Measurements from ENCODE around the gene KLK13. TPM values are rescaled to one million over a fixed set of nuclear protein-coding genes. Genes with fewer than 3 reads are reported as not detected.

The KLK13 gene
- not detected for total RNA-seq

- Histone ChIP-seq H3K4me1 (ENCODE audit: insufficient read depth, low read length) (no peaks in the 10 kb centered on the region), H3K9me3 (ENCODE audit: low read depth, low read length) (no peaks in the 10 kb centered on the region), H3K27me3 (ENCODE audit: insufficient read depth, low read length) (peaks cover 17% of the 10 kb centered on the region), H3K4me3 (ENCODE audit: low read length) (no peak within 1 kb of the TSS)
Measured at GRCh38 chr19:51064534-51065220, at the start of gene KLK13. Gene KLK13, minus strand, starts transcription at chr19:51065092. Its CDS starts 25 bp downstream, at chr19:51065067.

DNA sequence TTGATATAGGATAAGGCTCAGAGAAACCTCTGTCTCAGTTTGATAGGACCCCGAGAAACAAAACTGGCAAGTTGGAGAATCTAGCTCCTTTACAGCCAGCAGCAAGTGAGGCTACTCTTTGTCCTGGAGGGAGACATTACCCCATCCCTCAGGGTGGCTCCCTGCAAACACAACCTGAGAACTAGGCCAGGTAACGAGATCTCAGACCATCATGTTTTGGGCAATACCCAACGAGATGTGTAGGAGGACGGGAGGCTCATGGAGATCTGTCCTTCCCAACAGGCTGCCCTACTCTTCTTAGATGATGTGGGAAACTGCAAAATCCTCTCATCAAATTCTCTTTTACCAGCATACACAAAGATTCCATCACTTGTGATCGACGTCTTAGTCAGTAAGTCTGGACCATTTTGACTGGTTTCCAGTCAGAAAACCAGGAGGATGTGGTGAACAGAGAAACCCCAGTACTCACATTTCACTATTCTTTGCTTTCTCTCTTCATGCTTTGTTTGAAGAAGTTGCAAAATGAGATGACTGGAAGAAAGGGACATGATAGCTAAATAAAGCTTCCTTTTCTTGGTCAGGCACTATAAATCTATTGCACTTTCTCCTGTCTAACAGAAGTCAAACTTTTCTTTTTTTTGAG, 49.3 kb upstream of the KLK13 start:
- Histone ChIP-seq H3K9me3 (ENCODE audit: low read depth, low read length) (no peaks in the 10 kb centered on the region), H3K4me1 (ENCODE audit: insufficient read depth, low read length) (peaks cover 51% of the 10 kb centered on the region), H3K4me3 (ENCODE audit: low read length) (no peak overlapping the region), H3K27me3 (ENCODE audit: insufficient read depth, low read length) (no peaks in the 10 kb centered on the region)

DNA sequence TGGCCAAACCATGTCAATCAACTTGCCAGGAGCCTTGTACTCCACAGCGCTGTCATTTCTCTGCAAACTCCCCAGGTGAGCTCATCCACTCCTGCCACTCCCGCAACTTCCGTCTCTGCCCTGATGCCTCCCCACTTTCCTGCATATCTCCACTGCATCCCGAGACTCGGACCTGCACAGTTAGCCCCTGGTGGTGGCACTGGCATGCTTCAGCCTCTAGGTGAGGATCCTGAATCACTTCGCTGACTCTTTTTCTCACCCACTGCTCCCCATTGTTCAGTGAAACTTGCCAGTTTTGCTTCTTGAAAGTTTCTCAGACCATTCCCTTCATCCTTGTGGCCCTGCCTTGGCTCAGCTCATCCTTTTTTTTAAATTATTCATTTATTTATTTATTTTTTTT, 46.7 kb upstream of the KLK13 start:
- H3K27me3 ChIP-seq (ENCODE audit: insufficient read depth, low read length) = no peaks in the 10 kb centered on the region
- no peaks in the 10 kb centered on the region for H3K9me3 ChIP-seq (ENCODE audit: low read depth, low read length)
- peaks cover 63% of the 10 kb centered on the region for H3K4me1 ChIP-seq (ENCODE audit: insufficient read depth, low read length)
- no peak overlapping the region for H3K4me3 ChIP-seq (ENCODE audit: low read length)

GRCh38 chr19:51110666-51110971, 45.7 kb upstream of the KLK13 start:
- peaks cover 56% of the 10 kb centered on the region for H3K4me1 ChIP-seq (ENCODE audit: insufficient read depth, low read length)
- H3K27me3 ChIP-seq (ENCODE audit: insufficient read depth, low read length) = no peaks in the 10 kb centered on the region
- no peaks in the 10 kb centered on the region for H3K9me3 ChIP-seq (ENCODE audit: low read depth, low read length)
- no peak overlapping the region for H3K4me3 ChIP-seq (ENCODE audit: low read length)

- no peaks in the 10 kb centered on the region for H3K27me3 ChIP-seq (ENCODE audit: insufficient read depth, low read length)
- H3K4me3 ChIP-seq (ENCODE audit: low read length) = peak overlapping the region; percentile 61
- no peaks in the 10 kb centered on the region for H3K9me3 ChIP-seq (ENCODE audit: low read depth, low read length)
- peaks cover 38% of the 10 kb centered on the region for H3K4me1 ChIP-seq (ENCODE audit: insufficient read depth, low read length)
Measured at GRCh38 chr19:51108805-51109146, 43.9 kb upstream of the KLK13 start.

GRCh38 chr19:51108066-51108804, 43.3 kb upstream of the KLK13 start, which contains the start of gene CTU1:
Gene CTU1, minus strand, starts transcription at chr19:51108409. Its CDS starts 3,840 bp downstream, at chr19:51104569.
- H3K27me3 ChIP-seq (ENCODE audit: insufficient read depth, low read length) = no peaks in the 10 kb centered on the region
- H3K4me1 ChIP-seq (ENCODE audit: insufficient read depth, low read length) = peaks cover 32% of the 10 kb centered on the region
- H3K4me3 ChIP-seq (ENCODE audit: low read length) = peak within 1 kb of the TSS; percentile 61
- H3K9me3 ChIP-seq (ENCODE audit: low read depth, low read length) = no peaks in the 10 kb centered on the region

GRCh38 chr19:51107406-51108065, 42.6 kb upstream of the KLK13 start:
- H3K4me3 ChIP-seq (ENCODE audit: low read length) = peak overlapping the region; percentile 61

DNA sequence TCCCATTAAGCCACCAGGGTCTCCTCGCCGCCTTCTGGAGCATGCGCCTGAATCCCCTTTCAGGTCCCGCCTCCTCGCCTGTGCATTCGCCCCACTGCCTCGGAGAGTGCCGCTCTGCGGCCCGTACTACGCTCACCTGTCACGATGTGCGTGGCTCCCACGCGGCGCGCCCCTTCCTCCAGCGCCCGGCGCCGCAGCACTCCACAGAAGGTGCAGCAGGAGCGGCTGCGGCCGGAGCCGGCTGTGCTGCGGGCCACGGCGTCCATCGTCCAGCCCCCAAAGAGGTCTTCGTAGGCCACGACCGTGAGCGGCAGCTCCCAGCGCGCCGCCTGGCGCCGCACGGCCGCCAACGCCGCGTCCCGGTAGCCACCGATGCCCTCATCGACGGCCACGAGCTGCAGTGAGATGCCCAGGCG, 39.0 kb upstream of the KLK13 start:
- Histone ChIP-seq H3K27me3 (ENCODE audit: insufficient read depth, low read length) (no peaks in the 10 kb centered on the region), H3K9me3 (ENCODE audit: low read depth, low read length) (no peaks in the 10 kb centered on the region), H3K4me3 (ENCODE audit: low read length) (no peak overlapping the region), H3K4me1 (ENCODE audit: insufficient read depth, low read length) (peaks cover 19% of the 10 kb centered on the region)

More at GRCh38 chr19:51107406-51108065, 42.6 kb upstream of the KLK13 start:
- H3K27me3 ChIP-seq (ENCODE audit: insufficient read depth, low read length) = no peaks in the 10 kb centered on the region
- H3K4me1 ChIP-seq (ENCODE audit: insufficient read depth, low read length) = peaks cover 25% of the 10 kb centered on the region
- no peaks in the 10 kb centered on the region for H3K9me3 ChIP-seq (ENCODE audit: low read depth, low read length)

DNA sequence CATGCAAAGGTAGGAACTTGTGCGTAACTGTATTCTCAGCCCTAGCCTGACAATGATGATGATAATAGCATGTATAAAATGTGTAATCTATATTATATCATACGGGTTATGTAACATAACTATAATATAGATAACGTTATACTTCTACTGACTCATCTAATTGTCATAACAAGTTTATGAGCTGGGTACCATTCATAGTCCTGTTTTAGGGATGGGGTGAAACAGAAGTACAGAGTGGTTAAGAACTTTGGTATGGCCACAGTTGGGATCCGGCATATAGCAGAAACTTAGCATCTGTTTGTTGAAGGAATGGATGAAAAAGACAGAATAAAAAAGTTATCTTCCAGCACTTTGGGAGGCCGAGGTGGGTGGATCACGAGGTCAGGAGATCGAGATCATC, 38.1 kb upstream of the KLK13 start:
- no peaks in the 10 kb centered on the region for H3K9me3 ChIP-seq (ENCODE audit: low read depth, low read length)

DNA sequence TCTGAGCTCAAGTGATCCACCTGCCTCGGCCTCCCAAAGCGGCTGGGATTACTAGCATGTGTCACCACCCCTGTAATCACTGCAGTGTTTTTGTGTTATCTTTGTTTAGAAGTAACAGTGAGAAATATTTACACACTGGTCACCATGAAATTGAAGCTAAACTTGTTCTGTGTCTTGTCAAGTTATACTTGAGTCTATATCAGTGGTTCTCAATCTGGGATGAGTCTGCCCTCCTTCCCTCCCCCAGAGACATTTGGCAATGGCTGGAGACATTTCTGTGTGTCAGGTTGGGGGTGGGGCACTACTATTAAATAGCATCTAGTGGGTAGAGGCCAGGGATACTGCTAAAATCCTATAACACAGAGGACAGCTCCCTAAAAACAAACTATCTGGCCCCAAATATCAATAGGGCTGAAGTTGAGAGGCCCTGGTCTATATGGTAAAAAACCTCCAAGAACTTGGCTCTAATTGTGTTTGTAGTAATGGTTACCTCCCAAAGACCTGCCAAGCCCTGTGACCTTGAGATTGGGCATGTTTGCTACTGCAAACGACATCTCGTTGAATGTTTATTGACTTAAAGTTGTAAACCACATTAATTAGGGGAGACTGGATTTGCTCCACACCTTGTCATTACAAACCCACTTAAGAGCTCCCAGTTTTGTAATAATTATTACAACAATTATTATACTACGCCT, 36.4 kb upstream of the KLK13 start:
- peaks cover 9% of the 10 kb centered on the region for H3K4me1 ChIP-seq (ENCODE audit: insufficient read depth, low read length)

More for the DNA sequence above, 38.1 kb upstream of the KLK13 start:
- peaks cover 15% of the 10 kb centered on the region for H3K4me1 ChIP-seq (ENCODE audit: insufficient read depth, low read length)
- H3K4me3 ChIP-seq (ENCODE audit: low read length) = no peak overlapping the region
- H3K27me3 ChIP-seq (ENCODE audit: insufficient read depth, low read length) = no peaks in the 10 kb centered on the region

GRCh38 chr19:51100601-51101000, 35.7 kb upstream of the KLK13 start:
- no peaks in the 10 kb centered on the region for H3K9me3 ChIP-seq (ENCODE audit: low read depth, low read length)
- H3K27me3 ChIP-seq (ENCODE audit: insufficient read depth, low read length) = no peaks in the 10 kb centered on the region
- H3K4me1 ChIP-seq (ENCODE audit: insufficient read depth, low read length) = peaks cover 9% of the 10 kb centered on the region
- H3K4me3 ChIP-seq (ENCODE audit: low read length) = no peak overlapping the region

More for the DNA sequence above, 36.4 kb upstream of the KLK13 start:
- H3K4me3 ChIP-seq (ENCODE audit: low read length) = no peak overlapping the region
- no peaks in the 10 kb centered on the region for H3K9me3 ChIP-seq (ENCODE audit: low read depth, low read length)
- H3K27me3 ChIP-seq (ENCODE audit: insufficient read depth, low read length) = no peaks in the 10 kb centered on the region

DNA sequence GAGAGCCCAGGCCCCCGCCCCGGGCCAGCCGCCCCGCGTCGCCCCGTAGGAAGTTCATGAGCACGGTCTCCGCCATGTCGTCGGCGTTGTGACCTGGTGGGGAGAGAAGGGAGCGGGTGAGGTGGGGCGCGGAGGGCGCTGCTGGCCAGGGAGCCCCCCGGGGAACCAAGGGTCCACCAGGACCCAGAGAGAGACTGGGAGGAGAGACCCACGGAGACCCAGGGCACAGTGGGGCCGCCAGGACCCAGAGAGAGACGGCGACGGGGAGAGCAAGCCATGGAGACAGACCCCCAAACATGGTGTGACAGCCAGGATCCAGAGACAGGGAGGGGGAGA, 34.1 kb upstream of the KLK13 start:
- Histone ChIP-seq H3K27me3 (ENCODE audit: insufficient read depth, low read length) (no peaks in the 10 kb centered on the region), H3K4me1 (ENCODE audit: insufficient read depth, low read length) (peaks cover 9% of the 10 kb centered on the region), H3K9me3 (ENCODE audit: low read depth, low read length) (no peaks in the 10 kb centered on the region), H3K4me3 (ENCODE audit: low read length) (no peak overlapping the region)

DNA sequence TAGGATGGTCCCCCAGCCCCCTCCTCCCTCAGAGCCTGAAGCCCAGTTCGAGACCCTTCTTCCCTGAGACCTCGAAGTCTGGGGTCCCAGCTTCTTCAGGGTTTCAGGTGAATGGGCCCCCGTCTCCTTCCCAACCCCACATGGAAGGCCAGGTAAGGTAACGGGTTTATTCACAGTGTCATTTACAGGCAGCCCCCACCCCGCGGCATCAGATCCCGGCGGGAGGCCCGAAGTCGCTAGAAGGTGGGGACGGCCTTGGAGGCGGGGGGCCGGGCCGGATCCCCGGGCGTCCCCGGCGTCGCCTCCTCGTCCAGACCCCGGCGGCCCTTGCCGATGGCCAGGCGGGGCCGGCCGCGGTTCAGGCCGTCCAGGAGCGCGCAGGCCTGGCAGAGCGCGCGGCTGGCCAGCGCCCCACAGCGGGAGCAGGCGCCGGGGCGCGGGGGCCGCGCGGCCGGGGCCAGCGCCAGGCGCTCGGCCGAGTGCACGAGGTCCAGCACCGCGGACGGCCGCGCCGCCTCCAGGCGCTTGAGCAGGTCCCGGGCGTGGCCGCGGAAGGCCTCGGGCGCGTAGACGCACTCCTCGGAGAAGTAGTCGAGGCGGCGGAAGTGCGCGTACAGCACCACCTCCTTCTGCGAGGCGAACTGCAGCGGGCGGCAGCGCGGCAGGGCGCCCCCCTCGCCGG, 33.6 kb upstream of the KLK13 start:
- Histone ChIP-seq H3K27me3 (ENCODE audit: insufficient read depth, low read length) (no peaks in the 10 kb centered on the region), H3K4me3 (ENCODE audit: low read length) (no peak overlapping the region), H3K4me1 (ENCODE audit: insufficient read depth, low read length) (peaks cover 9% of the 10 kb centered on the region), H3K9me3 (ENCODE audit: low read depth, low read length) (no peaks in the 10 kb centered on the region)

GRCh38 chr19:51097796-51098195, 32.9 kb upstream of the KLK13 start:
- no peak overlapping the region for H3K4me3 ChIP-seq (ENCODE audit: low read length)
- H3K27me3 ChIP-seq (ENCODE audit: insufficient read depth, low read length) = no peaks in the 10 kb centered on the region
- no peaks in the 10 kb centered on the region for H3K9me3 ChIP-seq (ENCODE audit: low read depth, low read length)
- H3K4me1 ChIP-seq (ENCODE audit: insufficient read depth, low read length) = peaks cover 9% of the 10 kb centered on the region

All from mononuclear cell (primary cell).